Measurements from ENCODE around the gene SMIM9.

Gene SMIM9

DNA sequence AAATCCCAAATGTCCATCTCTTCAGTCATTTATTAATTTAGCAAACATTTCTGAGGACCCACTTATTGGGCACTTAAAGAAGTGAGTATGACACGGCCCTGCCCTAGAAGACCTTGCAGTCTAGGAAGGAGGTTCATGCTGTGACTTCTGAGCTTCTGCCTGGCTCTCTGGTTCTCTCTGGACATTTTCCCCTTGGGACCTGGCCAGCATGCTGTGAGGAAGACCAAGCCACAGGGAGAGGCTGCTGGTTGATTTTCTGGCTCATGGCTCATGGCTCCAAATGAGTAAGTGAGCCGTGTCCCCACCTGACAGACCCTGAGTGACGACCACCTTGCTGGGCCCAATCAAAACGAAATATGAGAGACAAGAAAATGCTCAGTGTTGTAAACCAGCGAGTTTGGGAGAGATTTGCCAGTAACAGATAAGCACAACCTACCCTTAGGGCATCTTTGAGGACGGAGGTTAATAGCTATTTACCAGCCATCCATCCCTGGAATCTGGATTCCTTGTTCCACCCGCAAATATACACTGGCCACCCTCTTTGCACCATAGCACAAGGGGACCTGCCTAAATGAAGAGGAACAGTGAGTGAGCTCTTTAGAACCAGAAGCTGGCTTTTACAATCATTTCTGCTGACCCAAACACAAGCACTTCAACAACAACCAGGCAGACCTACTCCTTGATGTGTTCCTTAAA, 30.1 kb downstream of the SMIM9 start:
- no peak for DNase-seq (ENCODE audit: low spot score)
- POLR2A ChIA-PET (ENCODE audit: low non-redundant PET) = no interaction called here
- H3K27ac ChIP-seq = no peak overlapping the region; the same call in 1 of the 2 replicates
- TF ChIP-seq, protein P1, sequence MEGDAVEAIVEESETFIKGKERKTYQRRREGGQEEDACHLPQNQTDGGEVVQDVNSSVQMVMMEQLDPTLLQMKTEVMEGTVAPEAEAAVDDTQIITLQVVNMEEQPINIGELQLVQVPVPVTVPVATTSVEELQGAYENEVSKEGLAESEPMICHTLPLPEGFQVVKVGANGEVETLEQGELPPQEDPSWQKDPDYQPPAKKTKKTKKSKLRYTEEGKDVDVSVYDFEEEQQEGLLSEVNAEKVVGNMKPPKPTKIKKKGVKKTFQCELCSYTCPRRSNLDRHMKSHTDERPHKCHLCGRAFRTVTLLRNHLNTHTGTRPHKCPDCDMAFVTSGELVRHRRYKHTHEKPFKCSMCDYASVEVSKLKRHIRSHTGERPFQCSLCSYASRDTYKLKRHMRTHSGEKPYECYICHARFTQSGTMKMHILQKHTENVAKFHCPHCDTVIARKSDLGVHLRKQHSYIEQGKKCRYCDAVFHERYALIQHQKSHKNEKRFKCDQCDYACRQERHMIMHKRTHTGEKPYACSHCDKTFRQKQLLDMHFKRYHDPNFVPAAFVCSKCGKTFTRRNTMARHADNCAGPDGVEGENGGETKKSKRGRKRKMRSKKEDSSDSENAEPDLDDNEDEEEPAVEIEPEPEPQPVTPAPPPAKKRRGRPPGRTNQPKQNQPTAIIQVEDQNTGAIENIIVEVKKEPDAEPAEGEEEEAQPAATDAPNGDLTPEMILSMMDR (conservative IDR thresholded peaks at IDR 0.05; ENCODE audit: low read depth) = no peak
- CTCF ChIA-PET = no interaction called here

GRCh38 chrX:154802947-154803346, 31.5 kb downstream of the SMIM9 start:
- POLR2A ChIA-PET (ENCODE audit: low non-redundant PET) = no interaction called here

DNA sequence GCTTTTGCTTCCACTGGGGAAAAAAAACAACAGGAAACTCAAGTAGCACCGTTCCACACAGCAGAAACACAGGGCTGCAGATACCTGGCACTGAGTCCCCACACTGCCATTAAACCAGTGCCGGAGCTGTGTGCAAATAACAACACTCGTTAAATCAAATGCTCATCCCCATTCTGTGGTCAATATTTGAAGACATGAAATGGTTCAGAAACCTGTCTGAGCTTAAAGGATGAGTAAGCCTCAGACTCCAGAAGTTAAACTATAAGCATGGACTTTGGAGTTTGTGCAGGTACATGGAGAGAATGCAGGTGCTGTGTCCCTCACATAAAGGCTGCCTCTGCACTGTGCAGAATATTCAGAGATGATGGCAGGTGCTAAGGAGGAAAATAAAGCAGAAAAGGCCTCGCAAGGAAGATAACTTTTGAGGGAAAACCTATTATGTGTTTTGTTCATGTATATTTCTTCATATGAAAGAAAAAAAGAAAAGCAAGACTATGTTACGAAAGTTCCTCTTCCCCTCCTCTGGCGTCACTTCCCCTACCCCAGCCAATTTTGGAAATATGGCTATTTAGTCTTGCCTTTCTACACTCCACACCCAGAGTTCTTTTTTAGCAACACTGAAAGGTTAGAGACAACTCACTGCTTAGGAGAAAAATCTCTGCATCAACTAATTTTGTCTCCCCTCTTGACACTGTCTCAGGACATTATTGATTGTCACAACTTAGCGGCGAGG, 33.8 kb downstream of the SMIM9 start:
- POLR2A ChIA-PET (ENCODE audit: low non-redundant PET) = no interaction called here
- DNase-seq (ENCODE audit: low spot score) = no peak
- no peak overlapping the region for H3K27ac ChIP-seq
- CTCF ChIA-PET = no interaction called here
- TF ChIP-seq, protein P1 (conservative IDR thresholded peaks at IDR 0.05; ENCODE audit: low read depth) = no peak

More at GRCh38 chrX:154802947-154803346, 31.5 kb downstream of the SMIM9 start:
- DNase-seq (ENCODE audit: low spot score) = no peak
- no peak overlapping the region for H3K27ac ChIP-seq
- TF ChIP-seq, protein P1 (conservative IDR thresholded peaks at IDR 0.05; ENCODE audit: low read depth) = no peak
- CTCF ChIA-PET = no interaction called here

- DNase-seq (ENCODE audit: low spot score) = no peak
- TF ChIP-seq, protein P1 (conservative IDR thresholded peaks at IDR 0.05; ENCODE audit: low read depth) = no peak
- ChIA-PET CTCF (no interaction called here), POLR2A (ENCODE audit: low non-redundant PET) (no interaction called here)
- H3K27ac ChIP-seq = peak overlapping the region; percentile 35
These were observed 34.7 kb downstream of the SMIM9 start for GRCh38 chrX:154799556-154800348.

GRCh38 chrX:154797006-154797405, 37.5 kb downstream of the SMIM9 start:
- ChIA-PET POLR2A (ENCODE audit: low non-redundant PET) (no interaction called here), CTCF (no interaction called here)
- DNase-seq (ENCODE audit: low spot score) = no peak
- no peak overlapping the region for H3K27ac ChIP-seq
- TF ChIP-seq, protein P1 (conservative IDR thresholded peaks at IDR 0.05; ENCODE audit: low read depth) = no peak

DNA sequence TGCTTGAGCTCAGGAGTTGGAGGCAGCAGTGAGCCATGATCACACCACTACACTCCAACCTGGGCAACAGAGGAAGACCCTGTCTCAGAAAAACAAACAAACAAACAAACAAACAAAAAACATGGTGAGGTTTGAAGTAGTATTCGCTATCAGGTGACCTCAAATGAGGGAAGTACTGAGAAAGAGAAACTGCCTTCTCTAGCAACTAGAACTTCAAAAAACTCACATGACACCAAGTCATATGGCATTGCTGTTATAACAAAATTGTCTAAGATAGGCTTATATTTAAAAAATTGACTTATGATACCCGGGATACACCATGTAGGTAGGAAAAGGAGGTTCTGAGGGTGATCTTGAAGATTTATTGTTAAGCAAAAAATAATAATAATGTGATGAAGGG, 39.4 kb downstream of the SMIM9 start:
- ChIA-PET POLR2A (ENCODE audit: low non-redundant PET) (no interaction called here), CTCF (no interaction called here)
- TF ChIP-seq, protein P1 (conservative IDR thresholded peaks at IDR 0.05; ENCODE audit: low read depth) = no peak
- H3K27ac ChIP-seq = no peak overlapping the region
- DNase-seq (ENCODE audit: low spot score) = no peak

Measured in RWPE1 (cell line).